ENCODE data around the gene ZNF491.
"Not testable (repeated sequence)": the region's sequence is repeated elsewhere in the genome, so short reads cannot be mapped to it uniquely, and the experiment has no call there.

ZNF491 gene

GRCh38 chr19:11807099-11807380 lies 8.7 kb downstream of the ZNF491 start:
- no peak for DNase-seq

- DNase-seq = no peak
Measured at GRCh38 chr19:11813703-11814028, 15.3 kb downstream of the ZNF491 start.

GRCh38 chr19:11814029-11814699 lies 15.8 kb downstream of the ZNF491 start, which contains the start of gene ZNF440:
Gene ZNF440 (plus strand): TSS chr19:11814273. CDS start chr19:11814448, 175 bp downstream.
- peak; percentile 67 to 87 (median 71) for DNase-seq

GRCh38 chr19:11814700-11815035 lies 16.3 kb downstream of the ZNF491 start:
- DNase-seq = no peak

GRCh38 chr19:11821474-11822109 lies 23.3 kb downstream of the ZNF491 start:
- DNase-seq = no peak

GRCh38 chr19:11828957-11829876 lies 30.9 kb downstream of the ZNF491 start:
- DNase-seq = not testable (repeated sequence)

- no peak for DNase-seq
Measured at GRCh38 chr19:11832253-11832912, 34.1 kb downstream of the ZNF491 start.

- DNase-seq = no peak
Measured at GRCh38 chr19:11833541-11833940, 35.2 kb downstream of the ZNF491 start.

GRCh38 chr19:11835626-11836066 lies 37.3 kb downstream of the ZNF491 start:
- DNase-seq = not testable (repeated sequence)

GRCh38 chr19:11843722-11844121 lies 45.4 kb downstream of the ZNF491 start:
- DNase-seq = no peak

- not testable (repeated sequence) for DNase-seq
Measured at GRCh38 chr19:11847615-11848014, 49.3 kb downstream of the ZNF491 start.

GRCh38 chr19:11848200-11848593 lies 49.9 kb downstream of the ZNF491 start:
- DNase-seq = peak in 1 of 5 donors; percentile 0

GRCh38 chr19:11848594-11849469 lies 50.5 kb downstream of the ZNF491 start, which contains the start of gene ZNF439:
Gene ZNF439 (plus strand): TSS chr19:11848726. CDS start chr19:11848868, 142 bp downstream.
- DNase-seq = peak; percentile 74 to 90 (median 80)

- not testable (repeated sequence) for DNase-seq
Measured at GRCh38 chr19:11850289-11850688, 52.0 kb downstream of the ZNF491 start.

GRCh38 chr19:11853358-11853757 lies 55.0 kb downstream of the ZNF491 start:
- DNase-seq = no peak

- DNase-seq = no peak
Measured at GRCh38 chr19:11856596-11857250, 58.4 kb downstream of the ZNF491 start.

Data from T-helper 1 cell (primary cell).